Bronchial epithelial cell (primary cell): ENCODE data around the gene SYT2. TPM values are rescaled to one million over a fixed set of nuclear protein-coding genes. Genes with fewer than 3 reads are reported as not detected.

Experiments used
- DNase-seq: peaks from one replicate; pipeline ENCODE4 v3.0.0-alpha.2; 2010; ENCODE audit warnings: low read depth
- FAIRE-seq: peaks from 2 replicates; lab custom pipeline; 2011; peaks lifted over from hg19 to GRCh38; lab: Jason Lieb, UNC
- H3K27me3 ChIP-seq: 2 replicates; pipeline ENCODE4 v1.5.1; 2011; ENCODE audit warnings: low read length; ENCODE audit not compliant: control insufficient read depth, insufficient read depth
- H3K36me3 ChIP-seq: 2 replicates; pipeline ENCODE4 v1.5.1; 2011; ENCODE audit warnings: low read length; ENCODE audit not compliant: control insufficient read depth, insufficient read depth
- H3K4me3 ChIP-seq: 2 replicates; pipeline ENCODE4 v1.5.1; 2011; ENCODE audit warnings: mild to moderate bottlenecking, low read depth, low read length, control low read depth
- CTCF ChIP-seq: IDR thresholded peaks from 2 replicates; pipeline ENCODE4 v1.5.1; 2011; ENCODE audit warnings: mild to moderate bottlenecking, moderate library complexity, low read length, control low read depth, inconsistent platforms; ENCODE audit not compliant: insufficient read depth, severe bottlenecking
- total RNA-seq: library from RNA; depleted of rRNA; stranded (reverse); fragments of >200 nt; gene quantifications from 2 replicates; pipeline ENCODE4 v1.2.1, GENCODE V29; 2014

The SYT2 gene
- total RNA-seq, 1 donor from 2014 or later, result under 0.01 TPM

GRCh38 chr1:202644219-202645096 is 65.8 kb downstream of the SYT2 start:
- no peak for TF ChIP-seq CTCF
- no peaks in the 10 kb centered on the region for H3K36me3 ChIP-seq
- DNase-seq (no peak), FAIRE-seq (no peak)
- H3K4me3 ChIP-seq, result no peak overlapping the region
- peaks cover 39% of the 10 kb centered on the region for H3K27me3 ChIP-seq

- DNase-seq, result no peak
- Histone ChIP-seq H3K4me3 (no peak overlapping the region), H3K27me3 (peaks cover 37% of the 10 kb centered on the region), H3K36me3 (no peaks in the 10 kb centered on the region)
- FAIRE-seq, result no peak
- no peak for TF ChIP-seq CTCF
These were observed 66.6 kb downstream of the SYT2 start for GRCh38 chr1:202643397-202644218.

GRCh38 chr1:202642619-202643291 is 67.5 kb downstream of the SYT2 start:
- DNase-seq (no peak), FAIRE-seq (no peak)
- TF ChIP-seq CTCF, result no peak
- Histone ChIP-seq H3K36me3 (no peaks in the 10 kb centered on the region), H3K27me3 (peaks cover 38% of the 10 kb centered on the region), H3K4me3 (no peak overlapping the region)

- no peak for FAIRE-seq
- H3K4me3 ChIP-seq, result no peak overlapping the region
These were observed 68.0 kb downstream of the SYT2 start for GRCh38 chr1:202642212-202642611.

More at GRCh38 chr1:202642212-202642611, 68.0 kb downstream of the SYT2 start:
- peaks cover 38% of the 10 kb centered on the region for H3K27me3 ChIP-seq
- no peak for DNase-seq
- TF ChIP-seq CTCF, result no peak
- no peaks in the 10 kb centered on the region for H3K36me3 ChIP-seq
